Measurements from ENCODE around the gene GZMM. TPM values are rescaled to one million over a fixed set of nuclear protein-coding genes. Genes with fewer than 3 reads are reported as not detected.
A peak's percentile ranks its signal among the peaks of the same experiment; 100 is the strongest.
"Not testable (repeated sequence)": the region's sequence is repeated elsewhere in the genome, so short reads cannot be mapped to it uniquely, and the experiment has no call there.

GZMM gene
- total RNA-seq, 3 donors from 2014 or later = 0.33 to 1.1 TPM; not detected in 1

DNA sequence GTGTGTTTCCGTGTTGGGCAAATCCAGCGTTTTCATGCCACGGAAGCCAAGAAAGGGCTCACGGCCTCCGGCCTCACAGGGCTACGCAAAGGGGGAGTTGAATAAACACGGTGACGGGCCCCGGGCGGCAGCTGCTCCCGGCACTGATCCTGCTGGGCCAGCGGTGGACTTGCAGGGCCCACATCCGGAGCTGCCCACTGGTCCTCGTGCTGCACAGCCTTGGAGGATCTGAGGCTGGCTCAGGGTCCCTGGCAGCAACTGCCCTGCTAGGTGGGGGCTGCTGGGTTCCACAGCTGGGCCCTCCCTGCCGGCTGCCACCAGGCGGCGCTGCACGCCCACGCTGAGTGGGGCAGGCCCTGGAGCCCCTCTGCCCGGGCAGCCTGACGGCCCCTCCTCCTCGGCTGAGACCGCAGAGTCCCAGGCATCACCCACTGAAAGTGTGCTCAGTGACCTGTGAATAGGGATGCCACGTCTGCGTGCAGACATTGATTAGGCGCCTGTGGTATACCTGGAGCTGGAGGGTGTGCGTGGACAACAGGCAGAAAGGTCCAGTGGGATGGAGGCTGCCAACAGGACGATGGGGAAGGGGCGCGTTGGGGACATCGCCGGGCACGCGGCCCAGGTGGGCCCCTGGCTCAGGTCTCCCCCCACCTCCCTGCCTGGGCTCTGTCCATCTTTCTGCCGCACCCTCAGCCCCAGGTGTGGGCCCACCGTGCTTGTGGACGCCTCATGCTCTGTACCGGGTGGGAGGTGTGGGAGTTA, 40.6 kb downstream of the GZMM start:
- Histone ChIP-seq H3K36me3 (no peaks in the 10 kb centered on the region), H3K4me3 (no peak overlapping the region), H3K27me3 (peaks cover 0 to 23% of the 10 kb centered on the region in 2 donors), H3K27ac (no peak overlapping the region), H3K9me3 (no peaks in the 10 kb centered on the region), H3K4me1 (peaks cover 0 to 7% of the 10 kb centered on the region in 2 donors)
- intact Hi-C loops (cut with DNase I; ENCODE audit: low total_unique reads) = no loop called here
- DNase-seq (ENCODE audit: low spot score in 2 of 2) = no peak
- TF ChIP-seq CTCF (IDR thresholded peaks at IDR 0.05) (peak; percentile 45 to 72 (median 63)), POLR2A (IDR thresholded peaks at IDR 0.05) (no peak), POLR2AphosphoS5 (IDR thresholded peaks at IDR 0.05) (no peak)

- H3K4me3 ChIP-seq; H3K27ac ChIP-seq; intact Hi-C loops (cut with DNase I; ENCODE audit: low total_unique reads); H3K9me3 ChIP-seq; H3K4me1 ChIP-seq; DNase-seq (ENCODE audit: low spot score in 2 of 2); H3K36me3 ChIP-seq: not testable (repeated sequence)
- H3K27me3 ChIP-seq = peaks cover 0 to 24% of the 10 kb centered on the region in 2 donors
Measured at GRCh38 chr19:585146-585545, 41.3 kb downstream of the GZMM start.

- Histone ChIP-seq H3K27me3 (peaks cover 4 to 28% of the 10 kb centered on the region in 2 donors), H3K9me3 (no peaks in the 10 kb centered on the region), H3K4me3 (no peak overlapping the region), H3K36me3 (no peaks in the 10 kb centered on the region), H3K27ac (no peak overlapping the region), H3K4me1 (peaks cover 5 to 7% of the 10 kb centered on the region in 2 donors)
- DNase-seq (ENCODE audit: low spot score in 2 of 2) = no peak
- intact Hi-C loops (cut with DNase I; ENCODE audit: low total_unique reads) = no loop called here
- no peak for TF ChIP-seq CTCF (IDR thresholded peaks at IDR 0.05)
- no peak for TF ChIP-seq POLR2A (IDR thresholded peaks at IDR 0.05)
- TF ChIP-seq POLR2AphosphoS5 (IDR thresholded peaks at IDR 0.05) = no peak
Measured at GRCh38 chr19:585551-586110, 41.8 kb downstream of the GZMM start.

DNA sequence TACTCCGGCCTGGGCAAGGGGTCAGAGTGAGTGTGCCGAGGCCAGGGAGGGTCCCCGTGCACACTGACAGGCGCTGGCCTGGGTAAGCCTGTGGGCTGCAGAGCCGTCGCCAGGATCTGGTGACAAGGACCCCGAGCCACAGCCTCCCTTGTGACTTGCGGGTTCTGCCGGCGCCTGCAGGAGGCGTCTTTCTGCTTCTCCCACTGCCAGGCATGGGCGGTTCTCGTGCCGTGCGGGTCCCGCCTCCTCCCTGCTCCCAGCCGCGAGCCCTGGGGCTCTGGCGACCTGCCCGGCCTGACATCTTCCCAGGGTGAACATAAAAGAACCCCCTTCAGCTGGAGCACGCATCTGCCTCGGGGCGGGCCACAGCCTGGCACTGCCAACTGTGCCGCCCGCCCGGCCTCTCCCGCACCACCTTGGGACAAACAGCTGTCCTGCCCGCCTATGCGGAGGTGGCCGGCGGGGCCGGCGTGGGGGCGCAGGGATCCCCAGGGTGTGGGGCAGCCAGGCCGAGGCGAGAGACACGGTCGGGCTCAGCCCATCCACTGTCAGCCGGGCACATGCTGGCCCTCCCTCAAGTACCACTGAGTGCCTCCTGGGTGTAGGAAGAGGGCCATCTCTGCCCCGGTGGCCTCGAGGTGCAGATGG, 44.4 kb downstream of the GZMM start:
- H3K27ac ChIP-seq = no peak overlapping the region
- TF ChIP-seq CTCF (IDR thresholded peaks at IDR 0.05) = peak in 2 of 3 donors; percentile 22 to 52
- TF ChIP-seq POLR2AphosphoS5 (IDR thresholded peaks at IDR 0.05) = no peak
- no peak for TF ChIP-seq POLR2A (IDR thresholded peaks at IDR 0.05)
- intact Hi-C loops (cut with DNase I; ENCODE audit: low total_unique reads) = no loop called here
- H3K4me1 ChIP-seq = peaks cover 6 to 7% of the 10 kb centered on the region in 2 donors
- H3K9me3 ChIP-seq = no peaks in the 10 kb centered on the region
- peaks cover 17 to 53% of the 10 kb centered on the region in 2 donors for H3K27me3 ChIP-seq
- no peaks in the 10 kb centered on the region for H3K36me3 ChIP-seq
- DNase-seq (ENCODE audit: low spot score in 2 of 2) = peak; percentile 52 to 84
- peak overlapping the region in 1 of 3 donors; percentile 26 for H3K4me3 ChIP-seq

- TF ChIP-seq POLR2A (IDR thresholded peaks at IDR 0.05) (no peak), POLR2AphosphoS5 (IDR thresholded peaks at IDR 0.05) (no peak), CTCF (IDR thresholded peaks at IDR 0.05) (no peak)
- Histone ChIP-seq H3K27ac (no peak overlapping the region), H3K9me3 (no peaks in the 10 kb centered on the region), H3K36me3 (no peaks in the 10 kb centered on the region), H3K4me3 (peak overlapping the region in 2 of 3 donors; percentile 16 to 46), H3K4me1 (peaks cover 6 to 7% of the 10 kb centered on the region in 2 donors), H3K27me3 (peaks cover 17 to 59% of the 10 kb centered on the region in 2 donors)
- intact Hi-C loops (cut with DNase I; ENCODE audit: low total_unique reads) = no loop called here
- DNase-seq (ENCODE audit: low spot score in 2 of 2) = no peak
Measured at GRCh38 chr19:588741-589692, 45.2 kb downstream of the GZMM start.
